Measurements from ENCODE around the gene GATB. TPM values are rescaled to one million over a fixed set of nuclear protein-coding genes. Genes with fewer than 3 reads are reported as not detected.

Gene GATB
- polyA plus RNA-seq, 1 donor (not counting 4 experiments of a cell fraction or from before 2014, with no cell fraction given) = 31.0 TPM

DNA sequence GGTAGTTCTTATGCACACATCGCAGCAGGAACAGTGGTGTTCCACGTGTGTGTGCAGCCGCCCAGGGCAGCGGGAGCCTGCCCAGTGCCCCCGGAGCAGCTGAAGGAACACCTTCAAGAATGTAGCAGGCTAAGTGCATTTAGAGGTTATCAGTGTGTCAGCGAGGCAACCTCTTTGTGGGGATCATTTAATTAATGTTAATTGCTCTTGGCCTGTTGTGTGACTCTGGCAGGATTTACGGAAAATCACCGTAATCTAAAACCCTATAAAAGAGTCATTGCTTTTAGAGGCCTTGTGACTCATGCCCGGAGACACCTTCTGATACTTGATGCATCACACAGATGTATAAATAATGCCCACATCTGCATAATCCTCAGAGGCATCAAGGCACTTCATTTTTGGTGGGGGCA, 47.3 kb upstream of the GATB start:
- no peaks in the 10 kb centered on the region for H4K20me1 ChIP-seq (ENCODE audit: control insufficient read depth, extremely low read depth, insufficient read depth, low read length)
- H3K9me1 ChIP-seq (ENCODE audit: control insufficient read depth, extremely low read depth, insufficient read depth, low read length) = no peaks in the 10 kb centered on the region
- no peaks in the 10 kb centered on the region for H3K9me3 ChIP-seq (ENCODE audit: control insufficient read depth, low read depth, low read length)
- peak overlapping the region; percentile 23 for H2AFZ ChIP-seq (ENCODE audit: control insufficient read depth, low read length)
- H3K36me3 ChIP-seq (ENCODE audit: control insufficient read depth in 2 of 2, extremely low read depth in 1 of 2, insufficient read depth in 2 of 2, low read length in 2 of 2) = no peaks in the 10 kb centered on the region
- peak; percentile 34 for FAIRE-seq
- dilution Hi-C loops (cut with MboI; ENCODE audit: extremely low pct_ligation_motif_present, low sequenced_read_pairs) = no loop called here
- TF ChIP-seq, protein P1, sequence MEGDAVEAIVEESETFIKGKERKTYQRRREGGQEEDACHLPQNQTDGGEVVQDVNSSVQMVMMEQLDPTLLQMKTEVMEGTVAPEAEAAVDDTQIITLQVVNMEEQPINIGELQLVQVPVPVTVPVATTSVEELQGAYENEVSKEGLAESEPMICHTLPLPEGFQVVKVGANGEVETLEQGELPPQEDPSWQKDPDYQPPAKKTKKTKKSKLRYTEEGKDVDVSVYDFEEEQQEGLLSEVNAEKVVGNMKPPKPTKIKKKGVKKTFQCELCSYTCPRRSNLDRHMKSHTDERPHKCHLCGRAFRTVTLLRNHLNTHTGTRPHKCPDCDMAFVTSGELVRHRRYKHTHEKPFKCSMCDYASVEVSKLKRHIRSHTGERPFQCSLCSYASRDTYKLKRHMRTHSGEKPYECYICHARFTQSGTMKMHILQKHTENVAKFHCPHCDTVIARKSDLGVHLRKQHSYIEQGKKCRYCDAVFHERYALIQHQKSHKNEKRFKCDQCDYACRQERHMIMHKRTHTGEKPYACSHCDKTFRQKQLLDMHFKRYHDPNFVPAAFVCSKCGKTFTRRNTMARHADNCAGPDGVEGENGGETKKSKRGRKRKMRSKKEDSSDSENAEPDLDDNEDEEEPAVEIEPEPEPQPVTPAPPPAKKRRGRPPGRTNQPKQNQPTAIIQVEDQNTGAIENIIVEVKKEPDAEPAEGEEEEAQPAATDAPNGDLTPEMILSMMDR (optimal IDR thresholded peaks at IDR 0.05 in 1 of 3, IDR thresholded peaks at IDR 0.05 in 1 of 3, conservative IDR thresholded peaks at IDR 0.05 in 1 of 3; ENCODE audit: extremely low read depth in 1 of 3, insufficient read depth in 2 of 3, low read length in 3 of 3) = no peak
- TF ChIP-seq EZH2 (IDR thresholded peaks at IDR 0.05; ENCODE audit: low read length) = no peak
- no peak overlapping the region for H3K27ac ChIP-seq (ENCODE audit: control insufficient read depth, insufficient read depth, low read length)
- H3K9ac ChIP-seq (ENCODE audit: control insufficient read depth, extremely low read depth, insufficient read depth, low read length) = no peak overlapping the region
- no peaks in the 10 kb centered on the region for H3K79me2 ChIP-seq (ENCODE audit: control insufficient read depth, insufficient read depth, low read length)
- peaks cover 20% of the 10 kb centered on the region for H3K4me1 ChIP-seq (ENCODE audit: control insufficient read depth, extremely low read depth, insufficient read depth, low read length)
- H3K27me3 ChIP-seq (ENCODE audit: control insufficient read depth, extremely low read depth, insufficient read depth, low read length) = no peaks in the 10 kb centered on the region
- peak overlapping the region; percentile 46 for H3K4me2 ChIP-seq (ENCODE audit: control insufficient read depth, extremely low read depth, insufficient read depth, low read depth, low read length)
- DNase-seq (ENCODE audit: low read depth, low spot score) = peak; percentile 11
- H3K4me3 ChIP-seq (ENCODE audit: control insufficient read depth in 2 of 3, extremely low read depth in 1 of 3, insufficient read depth in 2 of 3, low read depth in 1 of 3, low read length in 3 of 3) = peak overlapping the region in 1 of 3 experiments; percentile 24

DNA sequence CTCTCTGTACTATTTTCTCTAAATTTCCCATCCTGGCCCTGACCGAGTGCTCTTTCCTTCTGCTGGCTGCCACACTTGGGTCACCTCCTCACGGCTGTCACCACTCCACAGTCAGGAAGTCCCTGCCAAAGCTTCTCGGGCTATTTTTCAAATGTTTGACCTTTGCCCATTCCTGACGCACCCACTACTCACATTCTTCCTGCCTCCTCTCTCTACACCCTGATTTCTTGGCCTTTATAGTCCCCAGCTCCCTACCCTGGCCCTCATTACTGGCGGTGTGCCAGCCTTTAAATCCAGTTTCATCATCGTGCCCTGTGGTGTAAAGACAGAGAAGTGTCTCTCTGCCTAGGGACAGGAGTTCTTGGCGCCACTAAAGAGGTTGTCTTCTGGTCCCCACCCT, 46.4 kb upstream of the GATB start:
- Histone ChIP-seq H3K9ac (ENCODE audit: control insufficient read depth, extremely low read depth, insufficient read depth, low read length) (no peak overlapping the region), H3K4me2 (ENCODE audit: control insufficient read depth, extremely low read depth, insufficient read depth, low read depth, low read length) (peak overlapping the region; percentile 3)
- TF ChIP-seq, protein P1 (optimal IDR thresholded peaks at IDR 0.05 in 1 of 3, IDR thresholded peaks at IDR 0.05 in 1 of 3, conservative IDR thresholded peaks at IDR 0.05 in 1 of 3; ENCODE audit: extremely low read depth in 1 of 3, insufficient read depth in 2 of 3, low read length in 3 of 3) = no peak
- TF ChIP-seq EZH2 (IDR thresholded peaks at IDR 0.05; ENCODE audit: low read length) = no peak

More for the DNA sequence above, 46.4 kb upstream of the GATB start:
- Histone ChIP-seq H3K9me1 (ENCODE audit: control insufficient read depth, extremely low read depth, insufficient read depth, low read length) (no peaks in the 10 kb centered on the region), H3K79me2 (ENCODE audit: control insufficient read depth, insufficient read depth, low read length) (no peaks in the 10 kb centered on the region), H3K27ac (ENCODE audit: control insufficient read depth, insufficient read depth, low read length) (no peak overlapping the region), H3K9me3 (ENCODE audit: control insufficient read depth, low read depth, low read length) (no peaks in the 10 kb centered on the region), H3K4me1 (ENCODE audit: control insufficient read depth, extremely low read depth, insufficient read depth, low read length) (peaks cover 20% of the 10 kb centered on the region), H4K20me1 (ENCODE audit: control insufficient read depth, extremely low read depth, insufficient read depth, low read length) (no peaks in the 10 kb centered on the region), H3K4me3 (ENCODE audit: control insufficient read depth in 2 of 3, extremely low read depth in 1 of 3, insufficient read depth in 2 of 3, low read depth in 1 of 3, low read length in 3 of 3) (no peak overlapping the region), H3K27me3 (ENCODE audit: control insufficient read depth, extremely low read depth, insufficient read depth, low read length) (no peaks in the 10 kb centered on the region), H3K36me3 (ENCODE audit: control insufficient read depth in 2 of 2, extremely low read depth in 1 of 2, insufficient read depth in 2 of 2, low read length in 2 of 2) (no peaks in the 10 kb centered on the region), H2AFZ (ENCODE audit: control insufficient read depth, low read length) (peak overlapping the region; percentile 53)
- FAIRE-seq (no peak), DNase-seq (ENCODE audit: low read depth, low spot score) (no peak)
- dilution Hi-C loops (cut with MboI; ENCODE audit: extremely low pct_ligation_motif_present, low sequenced_read_pairs) = no loop called here

Data from keratinocyte (primary cell).